IMR-90 (cell line): ENCODE data around the gene SPEF2. TPM values are rescaled to one million over a fixed set of nuclear protein-coding genes. Genes with fewer than 3 reads are reported as not detected.

Source experiments
- ATAC-seq: fragments of 200-7000 bp; cut with Tn5 transposase; 2 replicates; pipeline ENCODE4 v1.9.1; 2020; ENCODE audit warnings: low read depth, mild to moderate bottlenecking, moderate library complexity
- BruUV-seq: library from RNA; stranded (reverse); fragments of 400-500 nt; replicated peaks from 2 replicates; lab custom pipeline; 2021; lab: Mats Ljungman, UMichigan
- CTCF ChIA-PET: fragments of 300-600 bp; formaldehyde crosslinking; extraction: SDS; loops from one replicate; lab custom pipeline; 2021; ENCODE audit warnings: antibody characterized with exemption; lab: Yijun Ruan, JAX
- POLR2A ChIA-PET: fragments of 300-600 bp; sonication (Branson Sonifier 250); formaldehyde crosslinking; loops from one replicate; lab custom pipeline; 2022; ENCODE audit warnings: antibody characterized with exemption; ENCODE audit not compliant: unreplicated experiment; lab: Charles Lee
- DNase-seq: peaks from one replicate; pipeline ENCODE4 v3.0.0; 2013
- H2AFZ ChIP-seq: replicated peaks from 2 replicates; pipeline ENCODE3; 2013; ENCODE audit warnings: low read length, mild to moderate bottlenecking; ENCODE audit not compliant: poor library complexity
- H2AK5ac ChIP-seq: 2 replicates; pipeline ENCODE4 v1.6.1; 2013; ENCODE audit warnings: low read depth, low read length, inconsistent platforms
- H2AK9ac ChIP-seq: replicated peaks from 2 replicates; pipeline ENCODE3; 2013; ENCODE audit warnings: mild to moderate bottlenecking, low read depth, low read length, moderate library complexity; ENCODE audit not compliant: poor library complexity
- H2BK120ac ChIP-seq: 2 replicates; pipeline ENCODE4 v1.6.1; 2013; ENCODE audit warnings: low read depth, low read length, inconsistent platforms
- H2BK15ac ChIP-seq: 3 replicates; pipeline ENCODE4 v1.6.1; 2013; ENCODE audit warnings: low read depth, low read length, inconsistent platforms
- H2BK20ac ChIP-seq: 2 replicates; pipeline ENCODE4 v1.6.1; 2013; ENCODE audit warnings: low read depth, mild to moderate bottlenecking, inconsistent platforms, low read length, moderate library complexity
- H2BK5ac ChIP-seq: 2 replicates; pipeline ENCODE4 v1.6.1; 2013; ENCODE audit warnings: mild to moderate bottlenecking, low read depth, low read length, inconsistent platforms; ENCODE audit not compliant: poor library complexity, severe bottlenecking
- H3K14ac ChIP-seq: replicated peaks from 2 replicates; pipeline ENCODE4 v1.6.1; 2013; ENCODE audit warnings: low read depth, low read length, inconsistent platforms
- H3K18ac ChIP-seq: 2 replicates; pipeline ENCODE4 v1.6.1; 2013; ENCODE audit warnings: low read depth, low read length, control low read depth
- H3K23ac ChIP-seq: 2 replicates; pipeline ENCODE4 v1.6.1; 2013; ENCODE audit warnings: low read depth, low read length, inconsistent platforms
- H3K27ac ChIP-seq: 2 replicates; pipeline ENCODE4 v1.5.1; 2013; ENCODE audit warnings: mild to moderate bottlenecking, control low read depth, low read length; ENCODE audit not compliant: insufficient read depth
- H3K27me3 ChIP-seq: 2 replicates; pipeline ENCODE4 v1.6.1; 2013; ENCODE audit warnings: low read length; ENCODE audit not compliant: control insufficient read depth, insufficient read depth
- H3K36me3 ChIP-seq: 2 replicates; pipeline ENCODE4 v1.6.1; 2013; ENCODE audit warnings: low read length, mixed read lengths; ENCODE audit not compliant: control insufficient read depth, insufficient read depth
- H3K4ac ChIP-seq: 2 replicates; pipeline ENCODE4 v1.6.1; 2013; ENCODE audit warnings: low read depth, low read length, inconsistent platforms
- H3K4me1 ChIP-seq: 2 replicates; pipeline ENCODE4 v1.6.1; 2013; ENCODE audit warnings: low read length, mixed read lengths; ENCODE audit not compliant: control insufficient read depth, insufficient read depth
- H3K4me2 ChIP-seq: 2 replicates; pipeline ENCODE4 v1.6.1; 2013; ENCODE audit warnings: low read depth, mild to moderate bottlenecking, control low read depth, low read length, moderate library complexity
- H3K4me3 ChIP-seq: 2 replicates; pipeline ENCODE4 v1.5.1; 2013; ENCODE audit warnings: low read depth, mild to moderate bottlenecking, control low read depth, low read length, moderate library complexity; ENCODE audit not compliant: insufficient read depth
- H3K56ac ChIP-seq: 2 replicates; pipeline ENCODE4 v1.6.1; 2013; ENCODE audit warnings: low read length, inconsistent platforms; ENCODE audit not compliant: insufficient read depth; ENCODE audit errors: extremely low read depth
- H3K79me1 ChIP-seq, 2 experiments: 2 replicates each; pipeline ENCODE4 v1.6.1; 2013; ENCODE audit warnings: low read length in 2 of 2, inconsistent platforms in 1 of 2, low read depth in 1 of 2
- H3K9ac ChIP-seq: 2 replicates; pipeline ENCODE4 v1.6.1; 2013; ENCODE audit warnings: low read depth, low read length, control low read depth
- H3K9me1 ChIP-seq: 2 replicates; pipeline ENCODE4 v1.6.1; 2013; ENCODE audit warnings: low read length, inconsistent platforms; ENCODE audit not compliant: insufficient read depth
- H3K9me3 ChIP-seq: 2 replicates; pipeline ENCODE4 v1.6.1; 2013; ENCODE audit warnings: low read length; ENCODE audit not compliant: control insufficient read depth, insufficient read depth
- H4K20me1 ChIP-seq: 2 replicates; pipeline ENCODE4 v1.6.1; 2013; ENCODE audit warnings: low read length, inconsistent platforms; ENCODE audit not compliant: insufficient read depth
- H4K5ac ChIP-seq: 2 replicates; pipeline ENCODE4 v1.6.1; 2013; ENCODE audit warnings: mild to moderate bottlenecking, low read depth, low read length, control low read depth
- H4K8ac ChIP-seq, 2 experiments: 2 replicates each; pipeline ENCODE4 v1.6.1; 2013; ENCODE audit warnings: low read depth in 2 of 2, low read length in 2 of 2, control low read depth in 1 of 2, inconsistent platforms in 1 of 2
- H4K91ac ChIP-seq: 2 replicates; pipeline ENCODE4 v1.6.1; 2013; ENCODE audit warnings: low read depth, low read length, inconsistent platforms; ENCODE audit not compliant: insufficient read depth
- BHLHE40 ChIP-seq: fragments of 150-350 bp; IDR thresholded peaks from 2 replicates; pipeline ENCODE4 v1.6.1; 2016; ENCODE audit warnings: mild to moderate bottlenecking, low read depth, low read length
- CEBPB ChIP-seq: IDR thresholded peaks from 2 replicates; pipeline ENCODE4 v1.6.1; 2012; ENCODE audit warnings: low read depth, low read length, improper control_type of control experiment
- MAZ ChIP-seq: IDR thresholded peaks from 2 replicates; pipeline ENCODE4 v1.6.1; 2012; ENCODE audit warnings: low read depth, mild to moderate bottlenecking, low read length, improper control_type of control experiment, moderate library complexity, borderline replicate concordance
- MXI1 ChIP-seq: IDR thresholded peaks from 2 replicates; pipeline ENCODE4 v1.6.1; 2012; ENCODE audit warnings: low read depth, mild to moderate bottlenecking, low read length, moderate library complexity, borderline replicate concordance
- NFE2L2 ChIP-seq: fragments of 150-350 bp; IDR thresholded peaks from 2 replicates; pipeline ENCODE4 v1.6.1; 2016; ENCODE audit warnings: low read depth, mild to moderate bottlenecking, low read length
- POLR2A ChIP-seq: IDR thresholded peaks from 2 replicates; pipeline ENCODE4 v1.6.1; 2012; ENCODE audit warnings: mild to moderate bottlenecking, low read depth, low read length
- RAD21 ChIP-seq: IDR thresholded peaks from 2 replicates; pipeline ENCODE4 v1.6.1; 2012; ENCODE audit warnings: low read length, improper control_type of control experiment
- RCOR1 ChIP-seq: IDR thresholded peaks from 2 replicates; pipeline ENCODE4 v1.6.1; 2012; ENCODE audit warnings: mild to moderate bottlenecking, low read length, improper control_type of control experiment; ENCODE audit not compliant: insufficient replicate concordance
- USF2 ChIP-seq: fragments of 150-350 bp; IDR thresholded peaks from 2 replicates; pipeline ENCODE4 v1.6.1; 2017; ENCODE audit warnings: mild to moderate bottlenecking, antibody characterized with exemption, low read length, low read depth
- whole genome bisulfite sequencing, 2 experiments: methylation state at CpG; one replicate each; pipeline versions ENCODE4 v1.1.5 to v1.1.7; 2013; ENCODE audit warnings: missing lambda C conversion rate in 2 of 2; ENCODE audit not compliant: insufficient read length in 1 of 2; ENCODE audit errors: extremely low coverage in 2 of 2; 5-methylcytosine and 5-hydroxymethylcytosine counted together
- dilution Hi-C: fragments of 300-500 bp; cut with HindIII; formaldehyde crosslinking; loops from one replicate; pipeline ENCODE4 v1.14.3; 2018; ENCODE audit warnings: low sequenced_read_pairs; ENCODE audit not compliant: unreplicated experiment
- in situ Hi-C: fragments of 300-500 bp; cut with MboI; formaldehyde crosslinking; loops from 3 replicates; pipeline ENCODE4 v1.14.3; 2019; ENCODE audit warnings: low sequenced_read_pairs, inconsistent platforms, mixed read lengths
- intact Hi-C: fragments of 100-400 bp; cut with micrococcal nuclease; formaldehyde crosslinking; loops from 2 replicates; pipeline ENCODE4 v1.10.0; 2022
- polyA plus RNA-seq, 3 experiments: library from polyadenylated mRNA; depleted of rRNA; stranded (reverse); fragments of >200 nt; gene quantifications; 2 replicates each; pipeline ENCODE4 v1.2.3, GENCODE V29; 2012; ENCODE audit warnings: low replicate concordance in 1 of 3
- total RNA-seq: library from RNA; depleted of rRNA; stranded (reverse); fragments of >200 nt; gene quantifications from 2 replicates; pipeline ENCODE4 v1.2.3, GENCODE V29; 2012
- TF ChIP-seq, protein P1 (sequence below): conservative IDR thresholded peaks from 2 replicates; pipeline ENCODE4 v1.5.1; 2012; ENCODE audit warnings: mild to moderate bottlenecking, low read depth, low read length, improper control_type of control experiment

The SPEF2 gene
- total and polyA plus RNA-seq, 2 of the 4 experiments (the other 2 are of a cell fraction): 1.7 to 2.3 TPM

DNA sequence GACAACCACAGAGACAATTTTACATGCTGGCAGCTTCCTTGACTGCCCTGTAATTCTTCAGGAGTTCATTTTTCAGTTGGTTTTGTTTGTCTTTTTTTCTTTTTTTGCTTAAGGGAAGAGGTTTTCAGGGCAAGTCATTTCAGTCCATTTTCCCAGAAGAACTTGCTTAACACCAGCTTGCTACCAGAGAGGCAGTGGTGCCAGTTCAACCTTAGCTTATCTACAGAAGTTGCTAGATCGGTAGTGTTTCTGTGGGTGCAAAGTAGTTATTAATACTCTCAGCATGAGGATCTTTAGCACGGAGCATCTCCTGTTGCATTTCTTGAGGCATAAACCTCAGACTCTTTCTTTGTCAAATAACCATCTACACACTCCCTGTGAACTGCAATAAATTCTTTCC lies 1.1 kb downstream of the SPEF2 start:
- Histone ChIP-seq H3K9ac (no peak overlapping the region), H3K4me2 (peak overlapping the region; percentile 95), H3K56ac (no peak overlapping the region), H3K27me3 (no peaks in the 10 kb centered on the region), H4K5ac (no peak overlapping the region), H2BK15ac (no peak overlapping the region), H3K36me3 (no peaks in the 10 kb centered on the region), H3K9me3 (no peaks in the 10 kb centered on the region), H3K23ac (no peak overlapping the region), H4K91ac (no peak overlapping the region), H2BK120ac (no peak overlapping the region), H3K4me3 (no peak overlapping the region), H3K4me1 (peaks cover 3% of the 10 kb centered on the region; the same call in 1 of the 2 replicates), H3K18ac (no peak overlapping the region), H2BK5ac (no peak overlapping the region), H4K8ac (no peak overlapping the region; a peak in 2 of 4 replicates), H3K14ac (no peak overlapping the region), H2AFZ (no peak overlapping the region), H3K79me1 (no peaks in the 10 kb centered on the region; a peak in 1 of 4 replicates), H4K20me1 (no peaks in the 10 kb centered on the region), H3K27ac (no peak overlapping the region), H2AK9ac (no peak overlapping the region), H2BK20ac (no peak overlapping the region), H3K9me1 (no peaks in the 10 kb centered on the region), H3K4ac (no peak overlapping the region), H2AK5ac (no peak overlapping the region)
- dilution Hi-C loops (no loop called here), in situ Hi-C loops (loop anchor here (10.0 to 25.0 kb wide), 2 partner anchors 306 to 531 kb away; no protein-coding TSS in a partner anchor), intact Hi-C loops (loop anchor here (5.0 kb wide), 2 partner anchors 154 to 531 kb away; no protein-coding TSS in a partner anchor)
- WGBS, 2 experiments: no CpG with 5 or more reads among the region's 2 CpGs
- ChIA-PET POLR2A (no interaction called here), CTCF (interaction anchor here (0.7 to 1.5 kb wide), 2 partner anchors 171 to 306 kb away, joined by 3 to 4 read pairs; no protein-coding TSS in a partner anchor)
- no TSS peak for BruUV-seq
- DNase-seq (no peak), ATAC-seq (no peak)
- no peak for TF ChIP-seq CEBPB
- no peak for TF ChIP-seq MAZ
- no peak for TF ChIP-seq USF2
- TF ChIP-seq, protein P1, sequence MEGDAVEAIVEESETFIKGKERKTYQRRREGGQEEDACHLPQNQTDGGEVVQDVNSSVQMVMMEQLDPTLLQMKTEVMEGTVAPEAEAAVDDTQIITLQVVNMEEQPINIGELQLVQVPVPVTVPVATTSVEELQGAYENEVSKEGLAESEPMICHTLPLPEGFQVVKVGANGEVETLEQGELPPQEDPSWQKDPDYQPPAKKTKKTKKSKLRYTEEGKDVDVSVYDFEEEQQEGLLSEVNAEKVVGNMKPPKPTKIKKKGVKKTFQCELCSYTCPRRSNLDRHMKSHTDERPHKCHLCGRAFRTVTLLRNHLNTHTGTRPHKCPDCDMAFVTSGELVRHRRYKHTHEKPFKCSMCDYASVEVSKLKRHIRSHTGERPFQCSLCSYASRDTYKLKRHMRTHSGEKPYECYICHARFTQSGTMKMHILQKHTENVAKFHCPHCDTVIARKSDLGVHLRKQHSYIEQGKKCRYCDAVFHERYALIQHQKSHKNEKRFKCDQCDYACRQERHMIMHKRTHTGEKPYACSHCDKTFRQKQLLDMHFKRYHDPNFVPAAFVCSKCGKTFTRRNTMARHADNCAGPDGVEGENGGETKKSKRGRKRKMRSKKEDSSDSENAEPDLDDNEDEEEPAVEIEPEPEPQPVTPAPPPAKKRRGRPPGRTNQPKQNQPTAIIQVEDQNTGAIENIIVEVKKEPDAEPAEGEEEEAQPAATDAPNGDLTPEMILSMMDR: no peak
- TF ChIP-seq POLR2A: no peak
- no peak for TF ChIP-seq NFE2L2
- TF ChIP-seq MXI1: no peak
- no peak for TF ChIP-seq BHLHE40
- no peak for TF ChIP-seq RAD21
- no peak for TF ChIP-seq RCOR1
